ENCODE data around the gene HYOU1.
"Not testable (repeated sequence)": the region's sequence is repeated elsewhere in the genome, so short reads cannot be mapped to it uniquely, and the experiment has no call there.

HYOU1 gene

DNA sequence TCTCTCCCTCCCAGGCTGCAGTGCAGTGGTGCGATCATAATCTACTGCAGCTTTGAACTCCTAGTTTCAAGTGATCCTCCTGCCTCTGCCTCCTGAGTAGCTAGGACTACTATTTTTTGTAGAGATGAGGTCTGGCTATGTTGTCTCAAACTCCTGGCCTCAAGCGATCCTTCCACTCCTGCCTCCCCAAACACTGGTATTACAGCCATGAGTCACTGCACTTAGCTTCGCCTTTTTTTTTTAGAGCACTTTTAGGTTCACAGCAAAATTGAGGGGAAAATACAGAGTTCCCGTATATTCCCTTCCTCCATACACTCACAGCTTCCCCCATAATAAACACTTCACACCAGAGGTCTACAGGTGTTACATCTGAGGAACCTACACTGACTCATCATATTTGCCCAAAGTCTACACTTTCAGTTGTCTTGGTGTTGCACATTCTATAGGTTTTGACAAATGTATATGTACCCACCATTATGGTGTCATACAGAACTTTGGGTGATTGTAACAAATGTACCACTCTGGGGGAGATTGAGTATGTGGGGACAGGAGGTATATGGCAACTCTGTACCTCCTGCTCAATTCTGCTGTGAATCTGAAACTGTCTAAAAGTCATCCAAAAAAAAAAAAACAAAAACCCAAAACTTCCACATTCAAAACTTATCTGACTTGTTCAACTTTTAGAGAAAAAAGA is 15.0 kb downstream of the HYOU1 start:
- peak in 2 of 4 experiments; percentile 6 to 42 for DNase-seq

DNA sequence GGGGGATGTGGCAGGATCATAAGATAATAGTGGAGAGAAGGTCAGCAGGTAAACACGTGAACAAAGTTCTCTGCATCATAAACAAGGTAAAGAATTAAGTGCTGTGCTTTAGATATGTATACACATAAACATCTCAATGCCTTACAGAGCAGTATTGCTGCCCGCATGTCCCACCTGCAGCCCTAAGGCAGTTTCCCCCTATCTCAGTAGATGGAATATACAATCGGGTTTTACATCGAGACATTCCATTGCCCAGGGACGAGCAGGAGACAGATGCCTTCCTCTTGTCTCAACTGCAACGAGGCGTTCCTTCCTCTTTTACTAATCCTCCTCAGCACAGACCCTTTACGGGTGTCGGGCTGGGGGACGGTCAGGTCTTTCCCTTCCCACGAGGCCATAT is 17.5 kb downstream of the HYOU1 start:
- peak in 1 of 4 experiments; percentile 9 for DNase-seq

DNA sequence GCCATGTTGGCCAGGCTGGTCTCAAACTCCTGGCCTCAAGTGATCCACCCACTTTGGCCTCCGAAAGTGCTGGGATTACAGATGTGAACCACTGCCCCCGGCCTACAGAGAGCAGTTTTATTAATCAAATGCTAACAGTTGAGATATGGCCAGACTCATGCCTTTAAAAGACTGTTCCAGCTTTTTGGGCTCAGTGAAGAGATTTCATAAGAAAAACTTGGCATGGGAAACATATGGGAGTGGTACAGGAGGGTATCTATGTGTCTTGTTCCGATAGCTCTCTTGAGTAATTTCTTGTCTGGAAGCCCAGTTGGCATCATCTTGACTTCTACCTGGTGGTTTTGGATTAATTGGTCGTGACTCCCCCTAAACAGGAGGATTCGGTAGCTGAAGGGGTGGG is 18.1 kb downstream of the HYOU1 start:
- no peak for DNase-seq

DNA sequence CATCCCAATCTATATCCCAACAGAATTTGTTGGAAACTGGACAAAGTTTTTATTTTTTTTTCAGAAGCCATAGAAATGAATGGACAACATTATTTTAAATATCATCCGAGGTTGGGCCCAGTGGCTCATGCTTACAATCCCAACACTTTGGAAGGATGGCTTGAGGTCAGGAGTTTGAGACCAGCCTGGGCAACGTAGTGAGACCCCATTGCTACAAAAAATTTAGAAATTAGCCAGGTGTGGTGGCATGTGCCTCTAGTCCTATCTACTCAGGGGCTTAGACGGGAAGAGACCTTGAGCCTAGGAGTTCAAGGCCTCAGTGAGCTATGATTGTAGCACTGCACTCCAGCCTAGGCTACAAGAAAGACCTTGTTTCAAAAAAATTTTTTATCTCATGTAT is 22.2 kb downstream of the HYOU1 start:
- DNase-seq, result no peak

DNA sequence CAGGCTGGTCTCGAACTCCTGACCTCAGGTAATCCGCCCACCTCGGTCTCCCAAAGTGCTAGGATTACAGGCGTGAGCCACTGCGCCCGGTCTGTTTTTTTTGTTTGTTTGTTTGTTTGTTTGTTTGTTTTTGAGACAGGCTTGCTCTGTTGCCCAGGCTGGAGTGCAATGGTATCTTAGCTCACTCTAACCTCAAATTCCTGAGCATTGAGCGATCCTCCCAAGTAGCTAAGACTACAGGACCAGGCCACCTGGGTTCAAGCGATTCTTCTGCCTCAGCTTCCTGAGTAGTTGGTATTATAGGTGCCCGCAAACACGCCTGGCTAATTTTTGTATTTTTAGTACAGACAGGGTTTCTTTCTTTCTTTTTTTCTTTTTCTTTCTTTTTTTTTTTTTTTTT is 23.6 kb downstream of the HYOU1 start:
- not testable (repeated sequence) for DNase-seq

DNA sequence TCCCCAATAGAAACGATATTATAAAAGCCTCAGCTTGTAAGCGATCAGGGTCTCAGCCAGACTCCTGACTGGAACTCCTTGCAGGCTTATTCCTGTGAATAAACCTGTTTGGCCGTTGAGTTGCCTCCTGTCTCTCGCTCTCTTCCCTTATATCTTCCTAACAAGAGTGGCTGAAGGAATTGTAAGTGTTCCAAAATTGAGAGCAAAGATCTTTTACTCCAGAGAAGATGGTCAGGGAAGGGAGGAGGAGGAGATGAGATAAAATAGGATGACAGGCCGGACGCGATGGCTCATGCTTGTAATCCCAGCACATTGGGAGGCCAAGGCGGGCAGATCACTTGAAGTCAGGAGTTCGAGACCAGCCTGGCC is 25.1 kb downstream of the HYOU1 start:
- no peak for DNase-seq

DNA sequence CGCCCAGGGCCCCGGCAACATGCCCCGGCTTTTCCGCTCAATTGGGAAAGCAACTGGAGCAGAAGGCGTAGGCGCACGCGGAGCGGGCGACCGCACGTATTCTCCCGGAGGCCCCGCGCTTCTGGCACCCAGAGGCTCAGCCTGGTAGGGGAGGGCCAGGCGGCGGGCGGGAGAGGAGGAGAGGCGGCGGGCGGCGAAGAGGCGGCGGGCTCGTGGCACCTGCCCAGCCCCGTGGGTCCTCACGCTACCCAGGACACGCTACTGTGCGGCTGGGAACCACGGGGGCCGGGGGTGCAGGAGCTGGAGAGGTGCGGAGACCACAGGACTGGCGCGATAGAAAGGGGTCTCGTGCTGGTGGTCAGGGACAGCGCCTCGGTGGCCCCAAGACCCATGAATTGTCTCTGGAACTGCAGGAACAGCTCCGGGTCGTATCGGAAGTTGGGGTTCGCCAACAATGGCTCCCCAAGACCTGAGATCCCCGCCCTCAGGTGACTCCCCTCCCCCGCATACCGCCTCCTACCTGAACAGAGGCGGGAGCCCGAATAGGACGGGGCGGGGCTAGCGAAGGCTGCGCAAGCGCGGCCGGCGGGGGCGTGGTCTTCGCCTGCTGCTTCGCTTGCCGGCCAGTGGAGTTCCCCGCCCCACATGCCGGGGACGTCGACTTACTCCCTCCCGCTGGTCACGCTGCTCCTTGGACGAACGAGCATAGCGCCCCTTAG is 26.5 kb downstream of the HYOU1 start, which contains the start of gene SLC37A4:
Gene SLC37A4, minus strand, starts transcription at position 549 of the 719 bp plus-strand sequence.
- DNase-seq, result peak; percentile 98 to 99 (median 99)

DNA sequence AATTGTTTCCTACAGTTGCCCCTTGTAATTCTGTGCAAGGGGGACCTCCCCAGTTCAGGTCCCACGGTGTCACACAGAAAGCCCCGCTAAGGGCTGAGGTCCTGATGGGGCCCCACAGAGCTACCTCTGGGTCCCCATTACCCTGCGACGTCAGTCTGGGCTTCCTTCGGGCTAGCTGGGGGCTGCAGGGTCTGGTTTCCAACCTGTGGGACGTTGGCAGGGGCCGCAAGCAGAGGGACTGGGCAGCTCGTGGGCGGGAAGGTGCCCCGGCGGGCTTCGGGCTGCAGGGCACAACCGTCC is 27.0 kb downstream of the HYOU1 start:
- DNase-seq, result no peak

DNA sequence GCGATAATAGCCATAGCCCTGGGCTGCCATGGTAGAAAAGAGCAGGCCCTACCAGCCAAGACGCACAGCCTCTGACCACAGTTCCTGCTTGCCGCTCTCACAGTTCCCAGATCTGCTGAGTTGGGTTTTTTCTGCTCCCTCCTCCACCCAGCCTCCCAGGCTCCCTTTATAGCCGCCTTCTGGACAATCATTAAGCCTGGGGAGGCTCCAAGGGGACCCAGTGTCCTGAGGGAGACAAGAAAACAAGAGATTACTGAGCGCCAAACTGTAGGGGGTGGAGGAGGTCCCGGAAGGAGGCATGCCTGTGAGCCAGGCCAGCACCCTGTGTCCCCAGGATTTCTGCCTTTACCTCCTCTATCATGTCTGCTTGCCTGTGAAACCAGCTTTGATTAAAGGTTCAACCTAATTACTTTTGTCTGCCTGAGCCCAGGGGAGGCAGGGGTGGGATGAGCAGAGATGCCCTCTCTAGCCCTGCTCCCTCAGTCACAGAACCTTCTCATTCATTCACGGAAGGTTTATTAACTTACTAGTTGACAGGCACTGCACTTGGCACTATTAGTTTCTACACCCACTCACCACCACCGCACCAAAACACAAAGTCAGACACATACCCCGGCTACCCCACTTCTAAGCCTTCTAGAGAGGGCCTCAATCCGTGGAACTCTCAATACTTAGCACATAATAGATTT is 27.5 kb downstream of the HYOU1 start:
- DNase-seq, result peak; percentile 58 to 81 (median 75)

DNA sequence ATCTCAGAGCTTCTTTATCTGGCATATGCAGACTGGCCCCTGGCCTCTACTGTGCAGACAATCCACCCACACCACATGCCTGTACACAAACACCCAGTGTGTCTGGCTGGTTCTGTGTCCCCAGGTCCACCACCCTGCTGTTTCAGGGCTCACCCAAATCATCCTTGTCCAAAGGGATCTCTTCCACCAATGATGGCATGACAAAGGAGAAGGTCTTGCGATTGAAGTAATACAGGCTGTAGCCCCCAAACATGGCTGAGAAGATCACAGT is 28.0 kb downstream of the HYOU1 start:
- no peak for DNase-seq

DNA sequence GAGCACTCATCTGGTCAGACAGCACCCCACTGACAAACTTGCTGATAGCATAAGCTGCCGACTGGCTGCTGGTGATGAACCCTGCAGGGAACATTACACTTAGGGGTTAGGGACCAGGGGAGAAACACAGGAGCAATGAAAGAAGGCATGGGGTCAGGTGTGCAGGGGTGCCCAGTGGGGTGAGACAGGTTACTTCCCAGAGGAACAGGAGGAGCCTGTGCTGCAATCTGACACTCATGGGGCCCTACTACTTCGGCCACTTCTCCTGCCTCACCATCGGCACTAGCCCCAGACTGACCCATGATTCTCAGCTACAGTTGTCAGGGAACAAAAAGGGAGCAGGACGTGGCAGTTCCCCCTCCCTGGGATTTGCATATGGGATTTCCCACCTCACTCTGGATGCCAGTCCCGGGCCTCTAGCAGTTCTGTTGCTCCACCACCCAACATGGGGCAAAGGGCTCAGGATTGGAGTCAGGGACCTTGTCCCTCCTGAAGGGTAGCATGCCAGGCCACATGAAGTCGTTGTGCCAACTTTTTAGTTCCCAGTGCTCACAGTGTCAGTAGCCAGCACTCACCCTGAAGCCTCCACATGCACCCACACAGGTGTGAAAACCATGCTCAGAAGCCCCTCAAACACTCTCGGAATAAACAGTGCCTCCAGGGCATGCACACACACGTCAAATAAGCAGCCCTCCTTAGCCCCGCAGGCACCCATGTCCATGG is 28.5 kb downstream of the HYOU1 start:
- peak in 1 of 4 experiments; percentile 10 for DNase-seq

DNA sequence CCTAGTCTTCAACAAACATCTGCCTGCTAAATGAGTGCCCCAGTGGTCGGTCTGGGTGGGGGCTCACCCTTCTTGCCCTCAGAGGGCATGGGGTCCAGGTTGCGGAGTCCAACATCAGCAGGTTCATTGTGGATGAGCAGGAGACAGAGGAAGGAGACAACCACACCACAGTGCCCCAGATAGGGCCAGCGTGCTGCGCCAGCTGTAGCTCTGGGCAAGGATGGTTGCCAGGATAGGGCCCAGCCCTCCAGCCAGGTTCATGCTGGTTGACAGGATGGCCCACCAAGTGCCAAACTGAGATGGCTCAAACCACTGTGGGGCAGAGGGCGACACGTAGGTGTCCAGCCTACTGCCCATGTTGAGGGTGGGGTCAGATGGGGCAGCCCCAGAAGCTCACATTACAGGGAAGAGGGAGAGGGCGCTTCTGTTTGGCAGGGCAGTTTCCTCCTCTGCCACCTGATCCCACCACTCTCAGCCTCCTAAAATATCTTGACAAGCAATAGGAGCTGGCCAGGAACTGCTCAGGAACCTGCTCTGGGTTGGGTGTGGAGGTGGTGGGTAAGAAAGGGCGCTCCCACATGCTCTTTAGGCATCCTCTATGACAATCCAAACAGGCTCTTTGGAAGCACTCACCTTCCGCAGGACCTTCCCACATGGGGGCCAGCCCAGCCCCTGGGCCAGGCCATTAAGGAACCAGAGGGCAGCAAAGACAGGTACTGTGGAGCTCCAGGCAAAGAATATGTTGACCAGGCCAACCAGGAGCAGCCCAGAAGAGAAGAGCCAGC is 29.3 kb downstream of the HYOU1 start:
- no peak for DNase-seq

DNA sequence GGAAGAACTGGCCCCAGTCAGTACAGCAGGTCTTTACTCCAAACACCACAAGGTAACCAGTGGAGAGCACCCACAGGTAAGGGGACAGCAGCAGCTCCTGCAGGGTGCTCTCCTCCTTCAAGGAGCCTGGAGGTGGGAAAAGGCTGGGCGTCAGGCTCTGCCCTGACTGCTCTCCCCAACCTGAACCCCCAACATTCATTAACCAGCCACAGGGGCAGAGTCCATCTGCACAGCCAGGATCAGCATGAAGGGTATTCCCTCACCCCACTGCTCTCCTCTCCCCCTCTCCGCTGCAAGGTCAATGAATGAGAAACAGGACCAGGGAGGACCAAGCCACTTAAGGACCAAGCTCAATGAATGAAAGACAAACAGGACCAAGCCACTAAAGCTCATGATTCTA is 30.0 kb downstream of the HYOU1 start:
- DNase-seq, result no peak

DNA sequence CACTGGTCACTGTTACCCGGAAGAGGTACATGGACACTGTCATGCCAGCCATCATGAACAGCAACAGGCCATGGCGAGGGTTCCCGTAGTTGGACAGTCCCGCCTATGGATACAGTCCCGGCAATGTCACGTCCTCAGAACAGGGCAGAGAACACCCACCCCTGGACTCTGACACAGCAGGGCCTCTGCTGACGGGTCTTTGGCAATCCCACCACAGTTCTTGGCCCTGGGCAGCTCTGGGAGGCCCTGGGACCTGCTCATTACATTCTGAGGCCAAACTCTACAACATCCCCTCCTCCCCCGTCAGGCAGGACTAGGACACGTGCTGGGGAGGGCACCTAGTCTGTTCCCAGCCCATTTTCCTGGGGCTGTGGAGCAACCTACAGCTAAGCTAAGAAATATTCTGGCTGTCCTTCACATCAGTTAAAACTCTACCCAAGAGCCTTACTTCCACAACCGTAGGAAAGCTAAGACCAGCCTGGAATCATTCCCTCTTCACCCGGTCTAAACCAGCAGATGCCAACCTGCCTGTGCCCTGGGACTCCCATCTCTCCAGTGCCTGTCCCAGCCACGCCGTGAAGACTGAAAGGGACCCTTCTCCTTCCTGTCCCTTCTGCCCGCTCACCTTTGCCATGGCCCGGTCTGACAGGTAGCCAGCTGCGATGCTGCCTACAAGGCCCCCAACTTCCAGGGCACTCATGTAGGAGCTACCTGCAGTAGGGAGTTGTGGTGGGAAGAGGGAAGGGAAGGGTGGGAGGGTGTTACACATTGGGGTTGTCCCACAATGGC is 30.8 kb downstream of the HYOU1 start:
- no peak for DNase-seq

DNA sequence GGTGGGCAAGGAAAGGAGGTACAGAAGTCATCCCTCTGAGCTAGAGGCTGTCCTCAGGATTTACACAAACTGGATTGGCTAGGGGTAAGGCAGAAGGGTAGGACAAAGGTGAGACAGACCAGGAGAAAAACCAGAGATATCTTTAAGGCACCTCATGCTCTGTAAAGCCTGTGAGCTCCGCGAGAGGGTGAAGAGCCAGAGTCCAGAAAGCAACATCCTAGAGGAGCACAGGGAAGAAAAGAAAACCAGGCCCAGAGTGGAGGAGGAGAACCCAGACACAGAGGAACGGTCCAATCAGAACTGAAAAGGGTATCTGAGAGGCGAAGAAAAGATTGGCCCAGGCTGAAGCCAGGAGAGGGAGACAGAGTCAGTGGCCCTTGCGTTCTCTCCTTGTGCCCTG is 31.5 kb downstream of the HYOU1 start:
- no peak for DNase-seq

DNA sequence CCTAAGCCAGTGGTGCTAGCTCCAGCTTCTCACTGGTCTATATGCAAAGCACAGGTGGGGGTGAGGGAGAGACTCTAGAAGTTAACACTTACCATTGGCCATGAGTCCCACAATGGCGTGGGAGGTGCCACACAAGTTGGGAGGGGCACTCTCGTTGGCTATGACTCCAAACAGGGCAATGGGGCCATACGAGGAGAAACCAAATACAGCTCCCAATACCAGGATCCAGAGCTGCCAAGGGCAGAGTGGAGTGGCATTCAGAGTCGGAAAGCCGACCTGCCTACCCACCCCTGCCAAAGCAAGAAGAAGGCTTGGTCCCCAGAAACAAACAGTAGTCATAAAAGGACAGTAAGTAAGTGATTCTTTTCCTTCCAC is 31.9 kb downstream of the HYOU1 start:
- no peak for DNase-seq

DNA sequence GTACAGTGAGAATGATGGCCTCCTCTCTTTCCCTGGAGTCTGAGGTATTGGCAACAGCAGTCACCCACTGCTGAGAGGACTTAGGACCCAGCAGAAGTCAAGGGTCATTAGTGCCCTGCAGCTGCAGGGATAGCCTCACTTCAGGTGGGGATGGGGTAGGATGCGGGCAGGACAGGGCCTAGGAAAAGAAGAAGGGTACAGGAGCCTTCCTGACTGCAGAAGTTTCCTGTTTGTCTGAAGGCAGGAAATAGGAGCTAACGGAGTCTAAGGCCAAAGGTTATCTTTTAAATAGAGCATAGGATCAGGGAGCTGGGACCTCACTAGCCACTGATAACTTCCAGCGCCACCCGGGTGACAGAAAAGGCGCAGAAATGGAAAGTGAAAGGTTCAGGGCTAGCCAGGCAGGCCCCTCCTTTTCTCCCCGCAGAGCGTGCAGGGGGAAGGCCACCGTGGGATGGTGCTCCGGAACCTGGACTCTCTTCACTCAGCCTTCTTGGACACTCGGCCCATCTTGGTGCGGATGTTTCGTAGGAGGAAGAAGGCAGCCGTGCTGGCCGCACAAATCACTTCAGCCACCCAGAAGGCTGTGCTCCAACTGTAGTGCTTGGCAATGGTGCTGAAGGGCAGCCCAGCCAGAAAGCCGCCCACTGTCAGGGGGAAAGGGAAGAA is 32.4 kb downstream of the HYOU1 start:
- DNase-seq, result no peak

DNA sequence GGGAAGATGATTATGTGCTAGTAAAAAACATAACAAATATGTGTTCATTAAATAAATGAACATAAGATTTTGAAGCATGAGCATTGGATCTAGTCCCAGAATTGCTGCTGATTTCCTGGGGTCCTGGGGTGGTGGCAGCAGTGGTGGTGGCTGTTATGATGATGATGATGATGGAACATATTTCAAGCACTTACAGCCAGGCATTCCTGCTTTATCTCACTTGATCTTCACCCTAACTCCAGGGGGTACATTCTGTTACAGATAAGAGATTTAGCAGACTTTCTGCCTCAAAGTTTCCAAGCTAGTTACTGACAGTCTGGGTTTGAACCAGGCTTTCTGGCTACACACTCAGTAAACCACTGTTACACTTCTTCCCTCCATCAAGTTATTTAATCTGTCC is 33.3 kb downstream of the HYOU1 start:
- DNase-seq, result no peak

DNA sequence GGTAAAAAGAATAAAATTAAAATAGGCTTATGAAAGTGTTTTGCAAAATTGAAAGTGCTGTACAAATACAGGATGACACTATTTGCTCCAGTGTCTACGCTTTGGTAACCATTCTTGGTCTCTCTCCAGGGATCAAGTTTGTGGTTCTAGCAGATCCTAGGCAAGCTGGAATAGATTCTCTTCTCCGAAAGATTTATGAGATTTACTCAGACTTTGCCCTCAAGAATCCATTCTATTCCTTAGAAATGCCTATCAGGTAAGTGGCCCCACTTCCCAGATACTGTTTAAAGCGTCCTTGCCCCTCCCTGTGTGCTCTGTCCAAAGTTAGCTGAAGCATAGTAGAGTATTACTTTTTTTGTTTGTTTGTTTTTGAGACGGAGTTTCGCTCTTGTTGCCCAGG is 35.4 kb downstream of the HYOU1 start:
- DNase-seq, result no peak

DNA sequence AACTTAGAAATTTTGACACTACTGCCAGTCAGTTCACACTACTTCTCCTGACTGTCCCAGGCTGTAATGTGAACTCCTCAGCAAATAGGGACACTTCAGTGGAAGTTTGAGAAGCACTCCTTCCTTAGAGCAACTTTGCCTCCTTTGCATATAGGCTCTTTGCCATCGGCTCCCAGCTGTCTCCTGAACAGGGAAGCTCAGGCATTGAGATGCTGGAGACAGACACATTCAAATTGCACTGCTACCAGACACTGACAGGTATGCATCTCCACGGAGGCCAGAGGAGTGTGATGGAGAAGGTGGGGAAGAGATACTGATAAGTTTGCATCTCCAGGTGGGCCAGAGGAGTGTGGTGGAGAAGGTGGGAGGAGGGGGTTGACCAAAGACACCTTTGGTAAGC is 37.0 kb downstream of the HYOU1 start:
- DNase-seq, result no peak

Measured in suppressor macrophage (primary cell).